GM18907 (cell line): ENCODE results near the gene LTB.
"Not testable (repeated sequence)": the region's sequence is repeated elsewhere in the genome, so short reads cannot be mapped to it uniquely, and the experiment has no call there.

ENCODE experiments used
- ATAC-seq: cut with Tn5 transposase; IDR thresholded peaks from one replicate; pipeline ENCODE4 v1.9.1; 2021; ENCODE audit warnings: mild to moderate bottlenecking, moderate library complexity; ENCODE audit not compliant: unreplicated experiment

LTB gene

DNA sequence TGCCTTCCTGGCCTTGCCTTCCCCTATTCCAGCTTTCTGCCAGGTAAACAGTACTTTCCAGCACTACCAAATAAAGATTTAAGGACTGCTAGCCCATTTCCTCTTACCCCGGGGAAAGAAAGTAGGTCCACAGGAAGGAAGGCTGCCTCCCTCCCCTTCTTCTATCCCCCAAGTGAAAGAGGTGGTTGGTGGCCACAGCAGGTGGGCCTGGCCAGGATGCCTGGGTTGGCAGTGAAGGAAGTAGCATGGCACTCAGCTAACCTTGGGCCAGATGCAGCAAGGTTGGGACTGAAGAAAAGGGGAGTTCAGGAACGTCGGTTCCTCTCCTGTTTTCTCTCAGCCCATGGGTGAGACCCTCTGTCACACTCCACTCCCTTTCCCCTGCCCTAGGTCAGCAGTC lies 25.9 kb downstream of the LTB start:
- no peak for ATAC-seq

DNA sequence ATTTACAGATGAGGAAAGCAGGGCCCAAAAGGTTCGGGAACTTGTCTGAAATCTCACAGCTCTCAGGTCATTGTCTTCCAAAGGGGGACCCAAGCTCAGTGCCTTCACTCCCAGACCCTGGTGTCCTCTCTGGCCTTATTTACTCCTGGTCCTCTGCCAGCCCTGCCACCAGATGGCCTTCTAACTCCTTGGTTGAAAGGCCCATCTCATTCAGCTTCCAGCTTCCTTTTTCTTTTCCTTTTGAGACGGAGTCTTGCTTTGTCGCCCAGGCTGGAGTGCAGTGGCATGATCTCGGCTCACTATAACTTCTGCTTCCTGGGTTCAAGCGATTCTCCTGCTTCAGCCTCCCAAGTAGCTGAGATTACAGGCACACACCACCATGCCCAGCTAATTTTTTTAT lies 30.9 kb downstream of the LTB start:
- ATAC-seq = not testable (repeated sequence)

- ATAC-seq = no peak
Measured at GRCh38 chr6:31548544-31548873, 33.7 kb downstream of the LTB start.

DNA sequence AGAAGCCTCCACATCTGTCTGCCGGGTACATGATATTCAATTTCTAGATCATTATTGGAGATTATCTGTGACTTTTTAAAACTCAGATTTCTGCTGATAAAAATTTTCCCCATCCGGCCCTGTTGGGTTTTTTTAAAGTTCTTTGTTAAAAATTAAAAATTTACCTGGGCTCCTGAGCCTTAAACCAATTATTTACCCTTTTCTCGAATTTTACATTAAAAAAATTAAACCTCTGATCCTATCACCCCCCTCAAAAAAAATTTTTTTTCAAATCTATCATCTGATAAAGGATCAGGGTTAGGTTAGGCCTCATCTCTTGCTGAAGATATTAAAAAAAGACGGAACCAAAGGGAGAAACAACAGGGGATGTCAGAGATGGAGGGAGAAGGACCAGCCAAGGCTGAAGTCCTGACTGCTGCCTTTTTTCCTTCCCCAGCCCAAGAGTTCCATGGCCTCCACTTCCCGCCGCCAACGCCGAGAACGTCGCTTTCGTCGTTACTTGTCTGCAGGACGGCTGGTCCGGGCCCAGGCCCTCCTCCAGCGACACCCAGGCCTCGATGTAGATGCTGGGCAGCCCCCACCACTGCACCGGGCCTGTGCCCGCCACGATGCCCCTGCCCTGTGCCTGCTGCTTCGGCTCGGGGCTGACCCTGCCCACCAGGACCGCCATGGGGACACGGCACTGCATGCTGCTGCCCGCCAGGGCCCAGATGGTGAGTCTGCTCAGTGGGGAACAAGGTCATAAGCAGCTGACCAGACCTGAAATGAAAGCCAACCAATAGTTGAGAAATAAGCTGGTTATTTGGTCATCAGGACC lies 34.3 kb downstream of the LTB start:
- ATAC-seq = no peak

DNA sequence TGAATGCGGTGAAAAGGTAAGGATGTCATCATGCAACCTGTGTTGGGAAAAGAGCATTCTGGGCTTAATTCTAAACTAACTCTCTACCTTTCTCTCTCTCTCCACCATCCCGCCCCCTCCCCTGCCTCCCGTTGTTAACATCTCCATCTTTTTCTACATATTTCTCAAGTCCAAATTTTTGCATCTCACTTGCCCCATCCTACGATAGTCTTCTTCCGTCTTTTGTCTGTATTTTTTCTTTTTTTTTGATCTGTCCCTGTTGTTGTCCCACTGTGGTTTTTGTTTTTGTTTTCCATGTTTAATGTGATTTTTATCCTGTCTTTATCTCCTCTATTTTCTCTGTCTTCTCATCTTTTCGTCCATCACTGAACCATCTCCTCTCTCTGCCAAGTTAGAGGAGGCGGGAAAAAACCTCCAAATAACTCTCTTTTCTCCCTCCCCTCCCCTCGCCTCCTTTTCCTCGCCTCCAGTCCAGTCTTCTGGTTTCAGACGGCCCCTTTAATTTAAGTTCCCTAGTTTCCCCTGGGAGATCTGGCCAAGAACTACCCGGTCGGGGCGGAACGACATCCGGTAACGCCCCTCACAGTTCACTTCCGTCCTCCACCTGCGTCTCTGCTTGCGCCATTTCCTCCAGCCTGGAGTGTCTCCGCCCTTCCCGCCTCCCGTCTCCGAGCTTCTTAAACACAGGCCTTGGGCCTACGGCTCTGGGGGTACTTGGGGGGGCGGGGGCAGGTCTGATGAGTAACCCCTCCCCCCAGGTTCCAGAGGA lies 35.1 kb downstream of the LTB start, which contains the start of gene NFKBIL1:
Gene NFKBIL1 (plus strand): TSS at position 651 of the 769 bp plus-strand sequence. CDS start 87 bp downstream, at position 738.
- ATAC-seq = peak; percentile 63

GRCh38 chr6:31546339-31546957 lies 35.8 kb downstream of the LTB start, which contains the start of gene ATP6V1G2:
ATP6V1G2 (minus strand) TSS chr6:31546608; CDS start chr6:31546559, 49 bp downstream.
- ATAC-seq = peak; percentile 51

DNA sequence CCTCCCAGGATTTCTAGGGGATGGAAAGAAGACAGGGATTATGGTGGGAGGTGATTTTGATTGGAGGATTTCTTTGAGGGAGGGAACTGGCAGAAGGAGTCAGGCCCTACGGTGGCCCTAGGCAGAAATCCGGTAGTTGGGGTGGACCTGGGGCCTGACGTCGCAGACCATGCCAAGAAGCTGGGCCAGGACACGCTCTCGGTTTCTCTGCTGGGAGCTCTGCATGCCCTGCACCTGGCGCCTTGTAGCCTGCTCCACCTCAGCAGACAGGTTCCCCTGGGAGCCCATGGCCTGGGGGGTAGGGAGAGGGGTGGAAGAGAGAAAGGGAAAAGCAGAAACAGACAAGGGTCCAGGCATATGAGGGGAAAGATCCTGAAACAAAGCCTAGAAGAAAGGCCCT lies 36.9 kb downstream of the LTB start:
- no peak for ATAC-seq

DNA sequence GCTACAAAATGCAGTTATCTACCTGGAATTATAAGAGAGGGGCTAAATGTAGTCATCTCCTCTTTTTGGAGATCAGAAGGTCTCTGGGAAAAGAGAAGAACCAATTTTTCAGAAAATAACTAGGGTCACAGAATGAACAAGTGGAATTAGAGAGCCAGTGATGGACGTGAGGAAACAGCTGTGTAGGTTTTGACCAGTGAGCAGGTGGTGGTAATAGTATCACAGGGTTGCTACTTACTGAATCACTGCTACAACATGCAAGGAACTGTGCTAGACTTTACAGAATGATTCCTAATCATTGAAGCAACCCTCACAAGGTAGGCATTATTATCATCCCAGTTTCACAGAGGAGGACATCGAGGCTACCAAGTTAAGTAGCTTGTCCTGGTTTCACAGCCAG lies 37.5 kb downstream of the LTB start:
- no peak for ATAC-seq

GRCh38 chr6:31543639-31544038 lies 38.6 kb downstream of the LTB start:
- ATAC-seq = no peak

DNA sequence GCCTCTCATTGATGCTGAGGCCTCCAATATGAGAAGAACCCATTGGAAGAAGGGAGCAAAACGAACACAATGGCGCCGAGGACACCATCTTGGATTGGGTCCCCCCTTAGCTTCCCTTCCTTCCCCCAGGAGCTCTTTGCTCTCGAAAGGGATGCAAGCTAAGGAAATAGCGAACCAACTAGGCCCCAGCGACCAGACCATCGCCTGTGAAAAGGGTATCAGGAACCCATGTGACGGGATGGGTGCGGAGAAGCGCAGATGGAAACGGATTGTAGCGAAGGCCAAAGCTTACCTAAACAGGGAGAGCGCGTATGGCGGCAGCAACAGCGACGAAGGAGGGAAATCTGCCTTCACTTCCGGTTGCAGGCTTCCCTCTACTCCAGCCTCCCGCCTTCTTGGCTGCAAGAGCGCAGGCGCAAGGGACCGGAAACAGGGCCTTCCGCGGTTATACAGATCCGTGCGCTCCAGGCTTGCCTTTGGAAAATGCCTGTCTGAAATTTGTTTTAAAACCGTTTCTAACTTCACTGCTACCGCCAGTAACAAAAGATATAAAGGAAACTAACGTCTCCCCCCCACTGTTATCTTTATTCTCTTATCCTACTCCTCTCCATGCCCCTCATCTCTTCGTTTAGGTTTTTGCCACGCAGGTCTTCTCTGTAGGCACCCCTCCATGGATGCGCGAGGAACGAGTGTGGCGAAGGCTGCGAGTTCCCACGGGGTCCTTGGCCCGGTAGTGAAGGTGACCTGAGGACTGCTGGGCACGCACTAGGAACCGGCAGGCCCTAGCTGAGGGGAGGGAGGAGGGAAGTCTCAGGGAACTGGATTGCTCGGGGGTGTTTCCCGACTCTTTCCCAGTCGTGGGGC lies 40.3 kb downstream of the LTB start, which contains the start of gene DDX39B:
Gene DDX39B (minus strand): TSS at position 346 of the 864 bp plus-strand sequence. CDS start 1,471 bp downstream, outside the sequence.
- peak; percentile 73 for ATAC-seq

GRCh38 chr6:31541059-31541657 lies 41.1 kb downstream of the LTB start:
- peak; percentile 9 for ATAC-seq

- no peak for ATAC-seq
Measured at GRCh38 chr6:31540640-31541039, 41.6 kb downstream of the LTB start.

GRCh38 chr6:31538805-31539400 lies 43.3 kb downstream of the LTB start:
- ATAC-seq = no peak

- no peak for ATAC-seq
Measured at GRCh38 chr6:31535538-31536324, 46.5 kb downstream of the LTB start.

DNA sequence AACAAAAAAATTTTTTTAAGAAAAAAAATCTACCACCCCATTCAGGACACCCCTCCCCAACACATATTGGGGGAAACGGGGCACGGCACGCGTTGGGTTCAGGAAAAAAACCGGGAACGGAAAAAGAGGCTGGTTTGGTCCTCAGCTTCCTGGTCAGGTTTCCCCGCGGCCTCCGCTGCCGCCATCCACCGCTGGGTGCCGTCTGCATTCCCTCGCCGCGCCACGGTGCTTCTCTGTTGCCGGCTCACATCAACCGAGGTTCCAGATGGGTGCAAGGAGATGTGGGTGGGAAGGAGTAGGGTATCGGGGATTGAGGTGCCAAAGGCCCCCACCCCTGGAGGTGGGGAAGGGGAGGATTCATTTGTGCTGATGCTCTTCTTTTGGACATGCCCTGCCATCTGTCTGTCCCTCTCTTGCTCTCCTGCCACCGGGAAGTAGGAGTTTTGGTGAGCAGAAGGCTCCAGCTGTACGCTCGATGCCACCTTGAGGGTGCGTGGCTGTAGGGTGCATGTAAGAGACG lies 47.6 kb downstream of the LTB start:
- ATAC-seq = no peak

- no peak for ATAC-seq
Measured at GRCh38 chr6:31534011-31534410, 48.2 kb downstream of the LTB start.

GRCh38 chr6:31533455-31533841 lies 48.8 kb downstream of the LTB start:
- ATAC-seq = no peak

DNA sequence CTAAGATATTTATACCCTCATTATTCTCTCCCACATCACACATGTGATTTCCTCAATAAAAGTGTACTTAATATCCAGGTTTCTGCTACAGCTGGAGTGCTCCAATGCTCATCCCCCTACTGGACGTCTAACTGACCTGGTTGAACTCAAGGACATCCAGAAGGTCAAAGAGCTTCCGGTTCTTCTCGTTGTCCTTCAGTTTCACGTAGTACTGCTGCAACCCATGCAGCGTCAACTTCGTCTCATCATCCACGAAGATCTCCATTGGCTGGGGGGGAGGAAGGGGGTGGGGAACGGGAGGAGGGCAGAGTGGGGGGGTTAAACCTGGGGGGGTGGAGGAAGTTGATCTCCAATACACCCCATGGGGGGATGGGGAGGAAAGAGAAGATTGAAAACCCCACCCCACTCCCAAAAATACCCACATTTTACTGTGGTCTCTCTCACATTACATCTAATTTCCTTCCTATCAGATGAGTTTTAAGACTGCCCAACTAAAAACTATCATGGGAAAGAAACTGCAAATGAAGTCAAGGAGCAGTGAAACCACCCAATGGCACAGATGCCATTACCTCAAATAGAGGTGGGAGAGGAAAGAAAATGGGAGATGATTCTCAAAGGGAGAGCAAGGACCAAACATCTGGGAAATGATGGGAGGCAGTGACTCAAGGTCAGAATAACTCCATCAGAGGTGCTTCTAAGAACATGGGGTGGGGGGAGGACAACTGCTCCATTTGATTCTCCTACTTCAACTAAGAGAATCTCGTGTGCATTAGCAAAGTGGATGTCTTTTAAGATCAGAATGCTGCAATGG lies 49.4 kb downstream of the LTB start:
- ATAC-seq = no peak
